ENCODE measurements around the gene ATP8A1.
"Not testable (repeated sequence)": the region's sequence is repeated elsewhere in the genome, so short reads cannot be mapped to it uniquely, and the experiment has no call there.

Gene ATP8A1

GRCh38 chr4:42471896-42472295 lies 185.0 kb downstream of the ATP8A1 start:
- no peak overlapping the region for H3K9ac ChIP-seq (ENCODE audit: insufficient read length, low read depth)
- H3K4me1 ChIP-seq (ENCODE audit: insufficient read depth, insufficient read length), result no peaks in the 10 kb centered on the region
- TF ChIP-seq YY1 (IDR thresholded peaks at IDR 0.05; ENCODE audit: insufficient read depth, insufficient read length) (no peak), ZNF274 (IDR thresholded peaks at IDR 0.05; ENCODE audit: low read depth, low read length) (no peak), SUZ12 (IDR thresholded peaks at IDR 0.05; ENCODE audit: extremely low read depth, insufficient read depth, insufficient read length) (no peak)
- no peaks in the 10 kb centered on the region for H3K9me3 ChIP-seq (ENCODE audit: insufficient read depth, low read length)
- no peaks in the 10 kb centered on the region for H3K36me3 ChIP-seq (ENCODE audit: insufficient read depth, insufficient read length, low read length)
- DNase-seq (ENCODE audit: low read depth, low spot score), result no peak
- H3K4me3 ChIP-seq (ENCODE audit: insufficient read length, low read depth), result no peak overlapping the region
- no peaks in the 10 kb centered on the region for H3K27me3 ChIP-seq (ENCODE audit: insufficient read depth, insufficient read length)

- Histone ChIP-seq H3K4me3 (ENCODE audit: insufficient read length, low read depth) (no peak overlapping the region), H3K9me3 (ENCODE audit: insufficient read depth, low read length) (no peaks in the 10 kb centered on the region), H3K9ac (ENCODE audit: insufficient read length, low read depth) (no peak overlapping the region), H3K36me3 (ENCODE audit: insufficient read depth, insufficient read length, low read length) (no peaks in the 10 kb centered on the region), H3K27me3 (ENCODE audit: insufficient read depth, insufficient read length) (no peaks in the 10 kb centered on the region), H3K4me1 (ENCODE audit: insufficient read depth, insufficient read length) (no peaks in the 10 kb centered on the region)
- no peak for DNase-seq (ENCODE audit: low read depth, low spot score)
- no peak for TF ChIP-seq YY1 (IDR thresholded peaks at IDR 0.05; ENCODE audit: insufficient read depth, insufficient read length)
- TF ChIP-seq SUZ12 (IDR thresholded peaks at IDR 0.05; ENCODE audit: extremely low read depth, insufficient read depth, insufficient read length), result no peak
- no peak for TF ChIP-seq ZNF274 (IDR thresholded peaks at IDR 0.05; ENCODE audit: low read depth, low read length)
Observed at GRCh38 chr4:42470023-42470422, 186.9 kb downstream of the ATP8A1 start.

- not testable (repeated sequence) for H3K4me1 ChIP-seq (ENCODE audit: insufficient read depth, insufficient read length); H3K4me3 ChIP-seq (ENCODE audit: insufficient read length, low read depth); DNase-seq (ENCODE audit: low read depth, low spot score); H3K9me3 ChIP-seq (ENCODE audit: insufficient read depth, low read length); H3K36me3 ChIP-seq (ENCODE audit: insufficient read depth, insufficient read length, low read length); H3K9ac ChIP-seq (ENCODE audit: insufficient read length, low read depth); H3K27me3 ChIP-seq (ENCODE audit: insufficient read depth, insufficient read length)
Observed at GRCh38 chr4:42467777-42468176, 189.1 kb downstream of the ATP8A1 start.

GRCh38 chr4:42466273-42466844 lies 190.5 kb downstream of the ATP8A1 start:
- H3K4me3 ChIP-seq (ENCODE audit: insufficient read length, low read depth), result no peak overlapping the region
- TF ChIP-seq ZNF274 (IDR thresholded peaks at IDR 0.05; ENCODE audit: low read depth, low read length), result no peak
- no peak for TF ChIP-seq YY1 (IDR thresholded peaks at IDR 0.05; ENCODE audit: insufficient read depth, insufficient read length)
- no peak for TF ChIP-seq SUZ12 (IDR thresholded peaks at IDR 0.05; ENCODE audit: extremely low read depth, insufficient read depth, insufficient read length)
- no peaks in the 10 kb centered on the region for H3K36me3 ChIP-seq (ENCODE audit: insufficient read depth, insufficient read length, low read length)
- no peaks in the 10 kb centered on the region for H3K27me3 ChIP-seq (ENCODE audit: insufficient read depth, insufficient read length)
- no peak overlapping the region for H3K9ac ChIP-seq (ENCODE audit: insufficient read length, low read depth)
- DNase-seq (ENCODE audit: low read depth, low spot score), result no peak
- H3K9me3 ChIP-seq (ENCODE audit: insufficient read depth, low read length), result no peaks in the 10 kb centered on the region; the same call in 1 of the 2 replicates
- no peaks in the 10 kb centered on the region for H3K4me1 ChIP-seq (ENCODE audit: insufficient read depth, insufficient read length)

GRCh38 chr4:42464550-42465094 lies 192.3 kb downstream of the ATP8A1 start:
- no peak overlapping the region for H3K4me3 ChIP-seq (ENCODE audit: insufficient read length, low read depth)
- H3K27me3 ChIP-seq (ENCODE audit: insufficient read depth, insufficient read length), result no peaks in the 10 kb centered on the region
- H3K36me3 ChIP-seq (ENCODE audit: insufficient read depth, insufficient read length, low read length), result no peaks in the 10 kb centered on the region
- TF ChIP-seq YY1 (IDR thresholded peaks at IDR 0.05; ENCODE audit: insufficient read depth, insufficient read length) (no peak), ZNF274 (IDR thresholded peaks at IDR 0.05; ENCODE audit: low read depth, low read length) (no peak), SUZ12 (IDR thresholded peaks at IDR 0.05; ENCODE audit: extremely low read depth, insufficient read depth, insufficient read length) (no peak)
- no peak for DNase-seq (ENCODE audit: low read depth, low spot score)
- H3K9ac ChIP-seq (ENCODE audit: insufficient read length, low read depth), result no peak overlapping the region
- H3K9me3 ChIP-seq (ENCODE audit: insufficient read depth, low read length), result no peaks in the 10 kb centered on the region; the same call in 1 of the 2 replicates
- no peaks in the 10 kb centered on the region for H3K4me1 ChIP-seq (ENCODE audit: insufficient read depth, insufficient read length)

GRCh38 chr4:42461216-42461615 lies 195.7 kb downstream of the ATP8A1 start:
- H3K9ac ChIP-seq (ENCODE audit: insufficient read length, low read depth); H3K4me1 ChIP-seq (ENCODE audit: insufficient read depth, insufficient read length); H3K36me3 ChIP-seq (ENCODE audit: insufficient read depth, insufficient read length, low read length); H3K27me3 ChIP-seq (ENCODE audit: insufficient read depth, insufficient read length); H3K4me3 ChIP-seq (ENCODE audit: insufficient read length, low read depth); H3K9me3 ChIP-seq (ENCODE audit: insufficient read depth, low read length); DNase-seq (ENCODE audit: low read depth, low spot score): not testable (repeated sequence)

- DNase-seq (ENCODE audit: low read depth, low spot score), result no peak
- Histone ChIP-seq H3K9ac (ENCODE audit: insufficient read length, low read depth) (no peak overlapping the region), H3K27me3 (ENCODE audit: insufficient read depth, insufficient read length) (no peaks in the 10 kb centered on the region), H3K4me1 (ENCODE audit: insufficient read depth, insufficient read length) (no peaks in the 10 kb centered on the region), H3K4me3 (ENCODE audit: insufficient read length, low read depth) (no peak overlapping the region), H3K9me3 (ENCODE audit: insufficient read depth, low read length) (no peaks in the 10 kb centered on the region; the same call in 1 of the 2 replicates), H3K36me3 (ENCODE audit: insufficient read depth, insufficient read length, low read length) (no peaks in the 10 kb centered on the region)
- no peak for TF ChIP-seq YY1 (IDR thresholded peaks at IDR 0.05; ENCODE audit: insufficient read depth, insufficient read length)
- no peak for TF ChIP-seq SUZ12 (IDR thresholded peaks at IDR 0.05; ENCODE audit: extremely low read depth, insufficient read depth, insufficient read length)
- no peak for TF ChIP-seq ZNF274 (IDR thresholded peaks at IDR 0.05; ENCODE audit: low read depth, low read length)
Observed at GRCh38 chr4:42460043-42460442, 196.9 kb downstream of the ATP8A1 start.

GRCh38 chr4:42458657-42459056 lies 198.2 kb downstream of the ATP8A1 start:
- DNase-seq (ENCODE audit: low read depth, low spot score), result no peak
- Histone ChIP-seq H3K27me3 (ENCODE audit: insufficient read depth, insufficient read length) (no peaks in the 10 kb centered on the region), H3K9ac (ENCODE audit: insufficient read length, low read depth) (no peak overlapping the region), H3K36me3 (ENCODE audit: insufficient read depth, insufficient read length, low read length) (no peaks in the 10 kb centered on the region), H3K9me3 (ENCODE audit: insufficient read depth, low read length) (no peaks in the 10 kb centered on the region; the same call in 1 of the 2 replicates), H3K4me1 (ENCODE audit: insufficient read depth, insufficient read length) (no peaks in the 10 kb centered on the region), H3K4me3 (ENCODE audit: insufficient read length, low read depth) (no peak overlapping the region)
- TF ChIP-seq YY1 (IDR thresholded peaks at IDR 0.05; ENCODE audit: insufficient read depth, insufficient read length) (no peak), ZNF274 (IDR thresholded peaks at IDR 0.05; ENCODE audit: low read depth, low read length) (no peak), SUZ12 (IDR thresholded peaks at IDR 0.05; ENCODE audit: extremely low read depth, insufficient read depth, insufficient read length) (no peak)

Data from NT2/D1 (cell line).